HPDE6-E6E7 (cell line): ENCODE data around the gene UBALD2.
A peak's percentile ranks its signal among the peaks of the same experiment; 100 is the strongest.
"Not testable (repeated sequence)": the region's sequence is repeated elsewhere in the genome, so short reads cannot be mapped to it uniquely, and the experiment has no call there.

Experiments
- DNase-seq: peaks from one replicate; pipeline ENCODE4 v3.0.0; 2011; ENCODE audit warnings: missing footprints; ENCODE audit errors: extremely low spot score

Gene UBALD2

GRCh38 chr17:76265624-76266243 lies 586 bp downstream of the UBALD2 start:
- no peak for DNase-seq

GRCh38 chr17:76266244-76266938 lies 1.2 kb downstream of the UBALD2 start:
- DNase-seq: no peak

GRCh38 chr17:76267051-76267576 lies 2.0 kb downstream of the UBALD2 start:
- DNase-seq: no peak

GRCh38 chr17:76267581-76268001 lies 2.4 kb downstream of the UBALD2 start:
- DNase-seq: not testable (repeated sequence)

- DNase-seq: peak; percentile 76
Observed at GRCh38 chr17:76268015-76268749, 3.0 kb downstream of the UBALD2 start.

- DNase-seq: no peak
Observed at GRCh38 chr17:76268991-76269981, 4.1 kb downstream of the UBALD2 start.

- DNase-seq: no peak
Observed at GRCh38 chr17:76270127-76270592, 5.0 kb downstream of the UBALD2 start.

GRCh38 chr17:76270770-76271668 lies 5.9 kb downstream of the UBALD2 start:
- no peak for DNase-seq

GRCh38 chr17:76271669-76272540 lies 6.8 kb downstream of the UBALD2 start:
- no peak for DNase-seq

- no peak for DNase-seq
Observed at GRCh38 chr17:76272541-76273444, 7.6 kb downstream of the UBALD2 start.

GRCh38 chr17:76273445-76274111 lies 8.4 kb downstream of the UBALD2 start:
- DNase-seq: no peak

- DNase-seq: no peak
Observed at GRCh38 chr17:76274112-76274956, 9.2 kb downstream of the UBALD2 start.

GRCh38 chr17:76275382-76276068 lies 10.4 kb downstream of the UBALD2 start:
- no peak for DNase-seq

- no peak for DNase-seq
Observed at GRCh38 chr17:76276069-76276431, 10.9 kb downstream of the UBALD2 start.

GRCh38 chr17:76276461-76277299 lies 11.5 kb downstream of the UBALD2 start:
- no peak for DNase-seq
